AG09309 (cell line): Measurements from ENCODE around the gene RNF175.

Experiments
- DNase-seq: peaks from one replicate; pipeline ENCODE4 v3.0.0-alpha.2; 2010; ENCODE audit warnings: low read depth
- H3K4me3 ChIP-seq: 2 replicates; pipeline ENCODE4 v1.5.1; 2011; ENCODE audit warnings: mild to moderate bottlenecking, low read depth, low read length, moderate library complexity; ENCODE audit not compliant: control insufficient read depth
- CTCF ChIP-seq: IDR thresholded peaks from 2 replicates; pipeline ENCODE4 v1.5.1; 2011; ENCODE audit warnings: mild to moderate bottlenecking, low read depth, low read length, inconsistent platforms; ENCODE audit not compliant: insufficient read depth, control insufficient read depth; ENCODE audit errors: missing control alignments

RNF175 gene

GRCh38 chr4:153661215-153661822 lies 98.5 kb downstream of the RNF175 start:
- TF ChIP-seq CTCF: no peak
- no peak overlapping the region for H3K4me3 ChIP-seq
- peak; percentile 28 for DNase-seq
